Measurements from ENCODE around the gene PHLPP2. TPM values are rescaled to one million over a fixed set of nuclear protein-coding genes. Genes with fewer than 3 reads are reported as not detected.

Gene PHLPP2
- total RNA-seq, 1 donor from 2014 or later: 6.0 TPM

DNA sequence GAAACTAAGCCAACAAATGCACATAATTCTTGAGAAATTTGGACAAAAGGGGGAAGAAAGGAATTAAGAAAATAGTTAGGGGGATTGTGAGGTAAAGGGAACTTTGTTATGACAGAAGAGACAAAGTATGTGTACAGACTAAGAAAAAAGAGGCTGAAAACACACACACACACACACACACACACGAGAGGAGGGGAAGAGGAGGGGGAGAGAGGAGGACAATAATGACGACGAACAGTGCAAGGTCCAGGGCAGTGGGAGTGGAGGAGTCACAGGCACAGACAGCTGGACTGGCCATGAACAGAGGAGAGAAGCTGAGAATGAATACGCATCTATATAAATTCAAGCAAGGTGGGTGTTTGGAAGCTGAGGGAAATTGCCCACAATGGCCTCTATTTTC, 54.0 kb downstream of the PHLPP2 start:
- DNase-seq: no peak

- DNase-seq: no peak
Measured at GRCh38 chr16:71669926-71670536, 54.5 kb downstream of the PHLPP2 start.

DNA sequence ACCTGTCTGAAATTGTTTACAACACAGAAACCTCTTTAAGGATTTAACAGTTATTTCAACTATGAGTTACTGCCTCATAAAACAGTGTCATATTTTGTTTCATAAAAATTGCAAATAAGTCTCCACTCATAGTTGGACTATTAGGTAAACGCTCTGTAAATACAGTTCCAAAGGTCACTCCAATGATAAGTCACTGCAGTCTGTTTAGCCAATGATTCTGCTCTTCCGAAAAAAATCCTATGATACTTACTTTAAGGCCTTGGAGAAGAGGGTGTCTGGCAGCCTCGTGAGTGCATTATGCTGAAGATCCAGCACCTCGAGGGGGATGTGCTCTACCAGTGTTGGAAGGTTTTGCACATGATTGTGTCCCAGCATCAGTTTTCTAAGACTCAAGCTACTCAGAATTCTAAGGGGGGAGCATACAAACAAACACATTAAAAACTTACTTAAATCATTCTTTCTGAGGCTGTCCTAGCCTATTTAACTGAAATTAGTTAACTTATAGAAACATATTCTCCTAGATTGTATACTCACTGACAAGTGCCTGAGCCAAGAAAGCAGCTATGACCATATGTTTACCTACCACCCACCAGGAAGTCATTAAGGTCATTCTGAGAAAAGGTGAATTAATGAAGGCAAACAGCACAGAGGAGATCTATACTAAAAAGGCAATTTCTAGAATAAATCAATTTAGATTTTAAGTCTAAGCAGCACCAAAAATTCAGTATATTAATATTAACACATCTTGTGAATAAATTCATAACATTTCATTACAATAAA, 57.4 kb downstream of the PHLPP2 start:
- no peak for DNase-seq

DNA sequence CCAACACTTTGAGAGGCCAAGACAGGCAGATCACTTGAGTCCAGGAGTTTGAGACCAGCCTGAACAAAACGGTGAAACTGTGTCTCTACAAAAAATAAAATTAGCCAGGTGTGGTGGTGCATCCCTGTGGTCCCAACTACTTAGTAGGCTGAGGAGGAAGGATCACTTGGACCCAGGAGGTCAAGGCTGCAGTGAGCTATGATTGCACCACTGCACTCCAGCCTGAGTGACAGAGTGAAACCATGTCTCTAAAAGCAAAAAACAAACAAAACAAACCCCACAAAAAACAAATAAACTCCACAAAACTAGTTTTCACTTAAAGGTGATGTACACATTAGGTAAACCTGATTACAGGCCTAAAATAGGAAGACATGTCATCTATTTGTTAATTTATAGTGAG, 58.2 kb downstream of the PHLPP2 start:
- DNase-seq: no peak

- no peak for DNase-seq
Measured at GRCh38 chr16:71659471-71659870, 65.0 kb downstream of the PHLPP2 start.

DNA sequence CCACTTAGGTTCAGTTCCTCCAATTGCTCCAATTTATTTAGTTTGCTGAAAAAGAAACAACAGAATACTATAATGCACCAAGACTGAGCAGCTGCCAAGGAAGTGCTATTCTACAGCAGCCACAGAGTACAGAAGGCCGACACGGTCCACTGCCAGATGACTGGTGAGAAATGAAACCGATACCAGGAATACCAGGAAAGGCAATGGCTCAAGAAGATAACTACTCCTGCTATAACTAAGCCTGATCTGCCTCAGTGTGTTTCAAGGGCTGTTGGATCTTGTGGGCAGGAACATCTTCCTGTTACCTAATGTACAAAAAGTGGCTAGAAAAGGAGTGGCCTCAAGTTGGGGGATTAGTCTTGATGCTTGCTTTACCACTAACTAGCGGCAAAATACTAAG, 65.7 kb downstream of the PHLPP2 start:
- DNase-seq: no peak

DNA sequence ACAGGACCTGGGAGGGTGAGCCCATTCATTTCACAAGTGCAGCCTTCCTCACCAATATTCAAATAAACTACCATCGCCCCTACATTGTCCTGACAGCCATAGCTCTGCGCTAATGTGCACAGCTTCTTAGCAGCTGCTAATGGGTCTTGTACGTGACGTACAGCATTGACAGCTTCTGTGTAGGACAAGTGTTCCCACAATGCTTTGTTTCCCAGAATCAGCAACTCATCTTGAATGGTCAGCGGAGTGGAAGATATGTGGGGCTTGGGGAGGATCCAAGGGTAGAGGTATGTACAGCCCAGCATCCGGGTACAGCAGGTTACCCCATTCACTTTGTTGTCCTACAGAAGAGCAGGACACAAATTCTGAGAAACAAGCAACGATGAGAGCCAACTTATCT, 74.8 kb downstream of the PHLPP2 start:
- no peak for DNase-seq

- DNase-seq: no peak
Measured at GRCh38 chr16:71648921-71649320, 75.6 kb downstream of the PHLPP2 start.

DNA sequence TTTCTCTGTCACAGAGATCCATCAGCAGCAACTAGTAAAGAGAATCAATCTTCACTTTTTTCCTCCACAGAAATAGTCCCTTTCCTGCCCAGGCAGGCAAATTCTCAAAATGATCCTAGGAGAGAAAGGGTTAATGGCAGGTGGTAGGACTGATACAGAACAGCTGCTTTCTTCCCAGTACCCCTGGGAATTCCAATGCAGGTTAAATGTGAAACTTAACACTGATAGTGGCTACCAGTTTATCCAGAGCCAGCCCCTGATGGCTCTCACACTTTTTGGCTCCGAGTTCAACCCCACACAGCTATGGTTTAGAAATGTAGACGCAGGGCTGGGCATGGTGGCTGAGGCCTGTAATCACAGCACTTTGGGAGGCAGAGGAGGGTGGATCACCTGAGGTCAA, 76.3 kb downstream of the PHLPP2 start:
- no peak for DNase-seq

DNA sequence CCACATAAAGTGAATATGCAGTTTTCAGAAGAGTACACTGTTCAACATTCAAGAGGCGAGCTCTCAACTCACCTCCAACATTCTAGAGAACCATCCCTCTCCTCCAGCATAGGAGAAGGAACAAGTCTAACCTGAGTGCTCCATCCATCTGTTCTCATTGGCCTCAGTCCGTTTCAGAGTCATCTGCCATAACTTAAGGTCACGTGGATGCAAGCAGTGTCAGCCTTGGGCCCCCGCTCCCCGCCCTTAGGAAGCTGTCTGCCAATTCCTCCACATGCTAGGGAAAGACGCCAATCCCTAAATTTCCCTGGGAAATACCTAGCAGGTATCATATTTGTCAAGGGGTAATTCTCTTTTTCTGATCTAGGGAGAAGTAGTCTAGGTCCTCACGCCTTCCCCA, 77.1 kb downstream of the PHLPP2 start:
- DNase-seq: no peak

DNA sequence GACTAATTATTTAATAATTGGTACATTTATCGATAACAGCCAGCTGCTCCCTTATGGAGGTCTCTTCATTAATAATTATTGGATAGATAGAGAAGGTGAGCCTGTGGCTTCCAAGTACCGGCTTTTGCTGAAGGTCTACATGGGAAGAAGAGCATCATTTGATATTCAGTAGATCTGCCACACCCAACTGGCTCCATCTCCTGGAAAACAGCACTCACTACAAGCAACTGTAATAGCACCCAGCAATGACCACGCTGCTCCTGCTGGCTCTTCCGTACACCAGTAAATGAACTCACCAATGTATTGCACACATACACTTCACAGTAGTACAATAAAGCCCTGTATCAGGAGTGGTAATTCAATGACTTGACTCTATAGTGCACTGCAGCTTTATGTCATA, 79.1 kb downstream of the PHLPP2 start:
- DNase-seq: no peak

GRCh38 chr16:71637398-71637797, 87.1 kb downstream of the PHLPP2 start:
- DNase-seq: no peak

DNA sequence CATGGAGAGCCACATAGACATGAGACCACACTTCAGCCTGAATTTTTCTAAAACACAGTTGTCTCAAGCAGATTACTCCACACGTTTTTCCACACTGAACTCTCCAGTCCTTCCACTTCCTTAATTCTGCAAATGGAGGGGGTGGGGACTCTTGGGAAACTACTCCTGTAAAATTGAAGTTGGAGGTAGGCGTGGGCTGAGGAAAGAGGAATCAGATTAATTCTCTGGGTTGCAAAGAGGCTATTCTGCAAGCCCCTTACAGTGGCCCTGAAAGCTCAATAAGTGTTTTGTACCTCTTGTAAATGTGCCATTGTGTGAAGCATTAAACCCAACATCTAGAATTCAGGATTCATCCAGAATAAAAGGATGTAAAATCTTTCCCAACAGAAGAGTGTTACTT, 88.9 kb downstream of the PHLPP2 start:
- DNase-seq: no peak

GRCh38 chr16:71631776-71632175, 92.7 kb downstream of the PHLPP2 start:
- no peak for DNase-seq

DNA sequence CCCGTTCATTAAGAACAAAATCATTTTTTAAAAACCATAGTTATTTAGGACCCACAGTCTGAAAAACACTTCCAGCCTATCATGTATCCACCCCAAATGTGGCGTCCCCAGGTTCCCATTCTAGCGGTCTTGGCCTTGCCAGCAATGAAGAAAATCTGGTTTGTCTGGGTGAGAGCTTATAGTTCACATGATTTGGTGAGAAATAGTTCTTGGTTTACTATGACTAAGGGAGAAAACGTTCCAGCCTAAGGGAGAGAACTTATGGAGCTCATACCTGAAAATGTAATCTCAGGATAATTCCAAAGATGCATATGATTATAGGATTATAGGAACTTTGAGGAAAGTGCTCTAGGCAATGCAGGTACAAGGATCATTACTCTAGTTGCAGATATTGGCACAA, 93.7 kb downstream of the PHLPP2 start:
- no peak for DNase-seq

- DNase-seq: no peak
Measured at GRCh38 chr16:71629278-71630016, 95.1 kb downstream of the PHLPP2 start.

GRCh38 chr16:71628810-71629209, 95.7 kb downstream of the PHLPP2 start:
- DNase-seq: no peak

GRCh38 chr16:71627731-71628181, 96.7 kb downstream of the PHLPP2 start:
- no peak for DNase-seq

DNA sequence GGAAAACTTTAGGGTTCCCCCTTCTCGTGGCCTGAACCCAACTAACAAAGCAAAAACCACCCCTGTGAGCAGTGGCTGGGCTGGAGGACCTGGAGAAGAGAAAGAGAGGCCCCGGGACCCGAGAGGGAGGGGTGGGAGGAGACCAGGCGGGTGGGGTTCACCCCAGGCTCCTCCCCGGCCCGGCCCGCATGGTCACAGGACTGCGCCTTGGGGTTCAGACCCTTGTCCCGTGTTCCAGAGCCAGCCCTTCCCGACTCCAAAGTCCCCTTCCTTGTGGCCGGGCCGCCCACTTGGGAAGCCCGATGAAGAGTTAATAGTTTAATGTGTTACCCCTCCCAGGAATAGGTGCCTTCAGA, 97.7 kb downstream of the PHLPP2 start:
- DNase-seq: no peak

DNA sequence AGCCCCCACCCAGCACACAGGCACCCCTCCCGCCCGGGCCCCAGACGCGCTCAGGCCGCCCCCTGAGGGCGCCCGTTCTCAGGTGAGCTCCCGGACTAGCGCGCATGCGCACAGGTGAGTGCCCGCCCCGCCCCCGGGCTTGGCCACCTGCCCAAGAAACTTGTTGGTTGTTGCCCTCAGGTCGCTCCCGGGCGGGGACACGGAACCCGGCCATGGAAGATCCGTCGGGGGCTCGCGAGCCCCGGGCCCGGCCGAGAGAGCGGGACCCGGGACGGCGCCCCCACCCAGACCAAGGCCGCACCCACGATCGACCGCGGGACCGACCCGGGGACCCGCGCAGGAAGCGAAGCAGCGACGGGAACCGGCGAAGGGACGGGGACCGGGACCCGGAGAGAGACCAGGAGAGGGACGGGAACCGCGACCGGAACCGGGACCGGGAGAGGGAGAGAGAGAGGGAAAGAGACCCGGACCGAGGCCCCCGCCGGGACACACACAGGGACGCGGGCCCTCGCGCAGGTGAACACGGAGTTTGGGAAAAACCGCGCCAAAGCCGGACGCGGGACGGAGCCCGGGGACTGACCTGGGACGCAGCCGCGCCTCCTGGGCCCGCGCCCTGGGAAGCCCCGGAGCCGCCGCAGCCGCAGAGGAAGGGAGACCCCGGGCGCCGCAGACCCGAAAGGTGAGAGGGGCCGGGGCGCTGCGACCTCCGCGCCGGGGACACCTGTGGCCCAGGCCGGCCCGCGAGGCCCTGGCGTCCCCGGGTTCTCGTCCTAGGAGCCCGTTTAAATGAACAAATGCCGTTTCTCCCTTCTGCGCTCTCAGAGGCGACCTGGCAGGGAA, 98.3 kb downstream of the PHLPP2 start, which contains the start of gene MARVELD3:
Gene MARVELD3 (plus strand): TSS at position 167 of the 840 bp plus-strand sequence. CDS start 46 bp downstream, at position 213.
- DNase-seq: no peak

DNA sequence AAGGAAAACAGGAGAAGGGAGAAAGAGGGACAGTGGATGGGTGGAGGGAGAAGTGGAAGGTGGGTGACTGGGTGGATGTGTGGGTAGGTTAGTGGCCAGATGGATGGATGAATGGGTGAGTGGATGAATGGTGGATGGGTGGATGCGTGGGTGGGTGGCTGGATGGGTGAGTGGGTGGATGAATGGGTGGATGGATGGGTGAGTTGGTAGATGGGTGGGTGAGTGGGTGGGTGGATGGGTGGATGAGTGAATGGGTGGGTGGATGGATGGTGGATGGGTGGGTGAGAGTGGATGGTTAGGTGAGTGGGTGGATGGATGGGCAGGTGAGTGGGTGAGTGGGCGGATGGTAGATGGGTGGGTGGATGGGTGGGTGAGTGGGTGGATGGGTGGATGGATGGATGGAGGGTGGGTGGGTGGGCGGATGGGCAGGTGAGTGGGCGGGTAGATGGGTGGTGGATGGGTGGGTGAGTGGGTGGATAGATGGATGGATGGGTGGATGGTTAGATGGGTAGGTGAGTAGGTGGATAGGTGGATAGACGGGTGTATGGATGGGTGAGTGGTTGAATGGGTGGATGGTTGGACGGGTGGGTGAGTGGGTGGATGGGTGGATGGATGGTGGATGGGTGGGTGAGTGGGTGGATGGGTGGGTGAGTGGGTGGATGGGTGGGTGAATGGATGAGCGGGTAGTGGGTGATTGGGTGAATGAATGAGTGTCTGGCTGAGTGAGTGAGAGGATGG, 99.2 kb downstream of the PHLPP2 start:
- DNase-seq: no peak

DNA sequence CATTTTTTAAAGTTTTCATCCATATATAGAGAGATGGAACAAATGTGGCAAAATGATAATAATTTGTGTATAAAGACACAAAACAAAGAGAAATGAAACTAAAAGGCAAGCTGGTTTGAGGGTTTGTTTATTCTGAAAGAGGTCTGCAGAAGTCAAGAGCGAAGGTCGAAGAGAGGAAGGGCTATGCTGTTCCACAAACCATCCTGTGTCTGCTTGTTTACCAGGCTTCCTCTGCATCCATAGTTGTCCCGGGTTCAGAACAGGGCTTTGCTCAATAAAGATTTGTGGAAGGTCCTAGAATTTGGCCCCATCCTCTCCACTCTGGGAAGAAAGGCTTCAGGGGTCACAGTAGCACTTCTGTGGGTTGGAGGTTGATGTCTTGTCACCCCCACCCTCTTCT, 100.9 kb downstream of the PHLPP2 start:
- DNase-seq: no peak

All from skin of body (tissue), 2 donors.